Ovary (tissue), 3 donors: ENCODE results near the gene TXNDC16.

ENCODE experiments used
- CTCF ChIP-seq, 3 donors: fragments of 450-650 bp in 2 of 3; fragments of 200-600 bp in 1 of 3; IDR thresholded peaks; one replicate each; pipeline versions ENCODE4 v1.5.1 to v1.8.0; 2016 to 2022; ENCODE audit warnings: antibody characterized with exemption in 3 of 3, mild to moderate bottlenecking in 1 of 3
- EP300 ChIP-seq: sonication (generic); formaldehyde crosslinking; IDR thresholded peaks from one replicate; pipeline ENCODE4 v1.6.1; 2017; ENCODE audit warnings: antibody characterized with exemption
- POLR2A ChIP-seq: fragments of 450-650 bp; IDR thresholded peaks from one replicate; pipeline ENCODE4 v1.6.1; 2017; ENCODE audit warnings: antibody characterized with exemption, mild to moderate bottlenecking, moderate library complexity
- donor health status: DM: no; HTN: no; CAD: no.

- TF ChIP-seq CTCF (IDR thresholded peaks at IDR 0.05): no peak
- no peak for TF ChIP-seq EP300
- no peak for TF ChIP-seq POLR2A
Measured at GRCh38 chr14:52522581-52523345, 29.5 kb downstream of the TXNDC16 start.
